Measurements from ENCODE around the gene SORCS2. TPM values are rescaled to one million over a fixed set of nuclear protein-coding genes. Genes with fewer than 3 reads are reported as not detected.

Gene SORCS2
- total and polyA plus RNA-seq, 2 experiments from 2014 or later, result 0.38 to 1.4 TPM

DNA sequence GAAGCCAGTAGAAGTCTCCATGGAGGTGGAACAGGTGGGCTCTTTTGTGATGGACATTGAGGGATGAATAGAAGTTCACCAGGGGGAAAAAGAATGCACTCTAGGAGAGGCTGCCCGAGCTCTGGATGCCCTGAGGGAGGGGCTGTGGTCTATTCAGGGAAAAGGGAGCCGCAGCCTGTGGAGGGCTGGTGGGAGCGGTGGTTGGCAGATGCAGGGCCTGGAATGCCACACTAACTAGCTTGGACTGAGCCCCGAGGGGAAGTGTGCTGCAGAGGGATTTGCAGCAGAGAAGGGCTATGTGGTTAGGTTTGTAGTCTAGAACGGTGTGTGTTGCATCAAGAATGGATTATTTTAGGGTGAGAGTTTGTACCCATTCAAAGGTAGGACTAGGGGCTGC lies 271.9 kb downstream of the SORCS2 start:
- Histone ChIP-seq H2AFZ (no peak overlapping the region), H3K9ac (no peak overlapping the region), H3K36me3 (ENCODE audit: low read depth) (no peaks in the 10 kb centered on the region), H3K27ac (no peak overlapping the region), H3K79me2 (ENCODE audit: insufficient read depth) (no peaks in the 10 kb centered on the region), H3K27me3 (replicated peaks; ENCODE audit: insufficient read depth) (peaks cover 3% of the 10 kb centered on the region; the same call in 1 of the 2 replicates), H3K9me2 (ENCODE audit: insufficient read depth) (no peaks in the 10 kb centered on the region), H3K4me2 (ENCODE audit: unreplicated experiment) (no peak overlapping the region), H3F3A (ENCODE audit: insufficient read depth) (no peaks in the 10 kb centered on the region), H3K4me3 (no peak overlapping the region), H3K9me3 (ENCODE audit: low read depth) (no peaks in the 10 kb centered on the region), H4K20me1 (ENCODE audit: insufficient read depth) (no peaks in the 10 kb centered on the region), H3K4me1 (ENCODE audit: insufficient read depth) (no peaks in the 10 kb centered on the region)
- 47 to 63% methylated on average over 5 of the region's 5 CpGs for WGBS, 2 experiments (ENCODE audit: low coverage in 1 of 2, low lambda C conversion rate in 2 of 2, missing lambda C conversion rate in 2 of 2)
- in situ Hi-C loops (cut with MboI), result no loop called here
- no peak for TF ChIP-seq EZH2phosphoT487 (IDR thresholded peaks at IDR 0.05; ENCODE audit: insufficient read depth, low read depth)
- TF ChIP-seq EZH2 (IDR thresholded peaks at IDR 0.05; ENCODE audit: insufficient read depth, poor library complexity, severe bottlenecking), result no peak
- DNase-seq, result no peak

DNA sequence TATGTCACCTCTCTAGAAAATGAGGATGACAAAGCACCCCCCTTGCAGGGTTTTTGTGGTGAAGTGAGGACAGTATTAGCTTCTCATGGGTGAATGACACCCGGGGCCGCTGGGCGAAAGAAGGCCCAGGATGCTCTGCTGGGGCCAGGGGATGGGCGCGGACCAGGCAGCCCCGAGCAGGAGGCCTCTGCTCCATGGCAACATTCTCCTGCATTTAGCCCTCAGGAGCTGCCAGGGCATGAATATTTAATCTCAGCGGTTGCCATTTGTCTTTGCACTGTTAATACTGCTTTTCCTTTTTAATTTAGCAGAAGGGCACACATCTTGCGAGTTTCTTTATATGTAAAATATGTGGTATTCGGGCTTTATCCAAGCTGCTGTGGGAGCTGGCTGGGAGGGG lies 272.7 kb downstream of the SORCS2 start:
- 72 to 78% methylated on average over 8 to 9 of the region's 9 CpGs for WGBS, 2 experiments (ENCODE audit: low coverage in 1 of 2, low lambda C conversion rate in 2 of 2, missing lambda C conversion rate in 2 of 2)
- no peaks in the 10 kb centered on the region for H3K36me3 ChIP-seq (ENCODE audit: low read depth)
- no peak overlapping the region for H3K4me2 ChIP-seq (ENCODE audit: unreplicated experiment)
- H3K79me2 ChIP-seq (ENCODE audit: insufficient read depth), result no peaks in the 10 kb centered on the region
- H3K27me3 ChIP-seq (replicated peaks; ENCODE audit: insufficient read depth), result peaks cover 9% of the 10 kb centered on the region; the same call in 1 of the 2 replicates
- in situ Hi-C loops (cut with MboI), result no loop called here
- no peaks in the 10 kb centered on the region for H3K9me3 ChIP-seq (ENCODE audit: low read depth)
- no peak overlapping the region for H3K4me3 ChIP-seq
- H2AFZ ChIP-seq, result no peak overlapping the region
- H3F3A ChIP-seq (ENCODE audit: insufficient read depth), result no peaks in the 10 kb centered on the region
- DNase-seq, result no peak
- H3K27ac ChIP-seq, result no peak overlapping the region
- no peak overlapping the region for H3K9ac ChIP-seq
- no peaks in the 10 kb centered on the region for H3K9me2 ChIP-seq (ENCODE audit: insufficient read depth)
- TF ChIP-seq EZH2 (IDR thresholded peaks at IDR 0.05; ENCODE audit: insufficient read depth, poor library complexity, severe bottlenecking) (no peak), EZH2phosphoT487 (IDR thresholded peaks at IDR 0.05; ENCODE audit: insufficient read depth, low read depth) (no peak)
- H3K4me1 ChIP-seq (ENCODE audit: insufficient read depth), result no peaks in the 10 kb centered on the region
- no peaks in the 10 kb centered on the region for H4K20me1 ChIP-seq (ENCODE audit: insufficient read depth)

DNA sequence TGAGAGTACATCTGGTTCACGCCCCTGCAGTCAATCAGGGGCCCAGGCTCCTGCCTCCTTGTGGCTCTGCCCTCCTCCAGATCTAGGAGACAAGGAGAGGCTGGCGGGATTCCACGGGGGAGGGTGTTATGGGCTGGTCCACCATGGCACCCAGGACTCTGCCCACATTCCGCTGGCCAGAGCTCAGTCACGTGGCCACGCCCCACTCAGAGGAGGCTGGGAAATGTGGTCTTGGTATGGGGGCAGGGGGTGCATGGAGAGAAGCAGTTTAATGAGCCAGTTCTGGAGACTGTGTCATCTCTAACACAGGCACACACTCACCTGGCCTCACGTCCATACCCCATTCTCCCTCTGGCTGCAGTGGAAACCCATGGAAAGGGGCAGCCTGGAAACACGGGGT lies 273.9 kb downstream of the SORCS2 start:
- no peaks in the 10 kb centered on the region for H3F3A ChIP-seq (ENCODE audit: insufficient read depth)
- H3K4me2 ChIP-seq (ENCODE audit: unreplicated experiment), result no peak overlapping the region
- H3K9me2 ChIP-seq (ENCODE audit: insufficient read depth), result no peaks in the 10 kb centered on the region
- no peaks in the 10 kb centered on the region for H3K79me2 ChIP-seq (ENCODE audit: insufficient read depth)
- WGBS, 2 experiments (ENCODE audit: low coverage in 1 of 2, low lambda C conversion rate in 2 of 2, missing lambda C conversion rate in 2 of 2), result 38 to 42% methylated on average over 8 of the region's 8 CpGs
- H3K36me3 ChIP-seq (ENCODE audit: low read depth), result no peaks in the 10 kb centered on the region
- H3K4me3 ChIP-seq, result no peak overlapping the region
- no peak for DNase-seq
- no peak overlapping the region for H3K9ac ChIP-seq
- TF ChIP-seq EZH2phosphoT487 (IDR thresholded peaks at IDR 0.05; ENCODE audit: insufficient read depth, low read depth) (no peak), EZH2 (IDR thresholded peaks at IDR 0.05; ENCODE audit: insufficient read depth, poor library complexity, severe bottlenecking) (no peak)
- in situ Hi-C loops (cut with MboI), result no loop called here
- H3K9me3 ChIP-seq (ENCODE audit: low read depth), result no peaks in the 10 kb centered on the region
- no peaks in the 10 kb centered on the region for H3K4me1 ChIP-seq (ENCODE audit: insufficient read depth)
- no peak overlapping the region for H3K27ac ChIP-seq
- no peaks in the 10 kb centered on the region for H4K20me1 ChIP-seq (ENCODE audit: insufficient read depth)
- peaks cover 9% of the 10 kb centered on the region; the same call in 1 of the 2 replicates for H3K27me3 ChIP-seq (replicated peaks; ENCODE audit: insufficient read depth)
- H2AFZ ChIP-seq, result no peak overlapping the region

DNA sequence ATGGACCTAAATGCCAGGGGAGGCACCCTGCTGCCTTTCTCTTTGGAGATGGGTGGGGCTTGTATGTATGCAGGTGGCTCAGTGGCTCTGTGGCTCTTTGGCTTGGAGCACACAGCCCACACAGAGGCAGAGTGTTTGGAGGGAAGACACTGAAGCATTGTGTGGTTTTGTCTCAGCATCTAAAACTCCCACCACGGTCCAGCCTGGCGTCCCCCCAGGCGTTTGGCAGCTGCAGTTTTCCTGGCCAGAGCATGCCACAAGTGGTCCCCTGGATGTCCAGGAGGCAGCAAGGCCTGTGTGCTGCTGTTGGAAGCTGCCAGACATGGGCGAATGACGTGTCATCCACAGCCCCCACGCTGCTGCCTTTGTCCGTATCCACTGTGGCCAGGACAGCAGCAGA lies 274.6 kb downstream of the SORCS2 start:
- in situ Hi-C loops (cut with MboI), result no loop called here
- Histone ChIP-seq H3K4me3 (no peak overlapping the region), H4K20me1 (ENCODE audit: insufficient read depth) (no peaks in the 10 kb centered on the region), H3K4me1 (ENCODE audit: insufficient read depth) (no peaks in the 10 kb centered on the region), H3K27me3 (replicated peaks; ENCODE audit: insufficient read depth) (peaks cover 9% of the 10 kb centered on the region; the same call in 1 of the 2 replicates), H2AFZ (no peak overlapping the region), H3K36me3 (ENCODE audit: low read depth) (no peaks in the 10 kb centered on the region), H3K79me2 (ENCODE audit: insufficient read depth) (no peaks in the 10 kb centered on the region), H3K27ac (no peak overlapping the region), H3K4me2 (ENCODE audit: unreplicated experiment) (no peak overlapping the region), H3K9me2 (ENCODE audit: insufficient read depth) (no peaks in the 10 kb centered on the region), H3F3A (ENCODE audit: insufficient read depth) (no peaks in the 10 kb centered on the region), H3K9ac (no peak overlapping the region), H3K9me3 (ENCODE audit: low read depth) (no peaks in the 10 kb centered on the region)
- DNase-seq, result no peak
- 46 to 51% methylated on average over 7 of the region's 7 CpGs for WGBS, 2 experiments (ENCODE audit: low coverage in 1 of 2, low lambda C conversion rate in 2 of 2, missing lambda C conversion rate in 2 of 2)
- TF ChIP-seq EZH2 (IDR thresholded peaks at IDR 0.05; ENCODE audit: insufficient read depth, poor library complexity, severe bottlenecking) (no peak), EZH2phosphoT487 (IDR thresholded peaks at IDR 0.05; ENCODE audit: insufficient read depth, low read depth) (no peak)

DNA sequence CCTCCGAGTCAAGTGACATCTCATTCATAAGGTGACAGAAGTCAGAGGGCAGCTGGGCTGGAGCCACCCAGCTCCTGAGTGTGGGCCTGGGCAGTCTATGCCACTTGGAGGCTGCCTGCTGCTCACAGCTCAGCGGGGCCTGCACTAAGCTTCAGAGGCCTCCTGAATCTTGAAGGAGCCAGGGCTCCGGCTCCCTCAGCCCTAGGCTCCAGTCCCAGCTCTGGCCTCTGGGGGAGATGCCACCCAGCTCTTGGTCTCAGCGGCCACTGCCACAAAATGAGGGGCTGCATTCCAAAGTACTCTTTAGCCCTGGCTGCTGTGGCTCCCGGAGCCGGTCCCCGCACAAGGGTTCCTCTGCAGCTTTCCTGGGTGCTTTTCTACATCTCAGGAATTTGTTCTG lies 275.1 kb downstream of the SORCS2 start:
- Histone ChIP-seq H3K4me1 (ENCODE audit: insufficient read depth) (no peaks in the 10 kb centered on the region), H3K4me2 (ENCODE audit: unreplicated experiment) (no peak overlapping the region), H3K9me2 (ENCODE audit: insufficient read depth) (no peaks in the 10 kb centered on the region), H3K27ac (no peak overlapping the region), H3K36me3 (ENCODE audit: low read depth) (no peaks in the 10 kb centered on the region), H3F3A (ENCODE audit: insufficient read depth) (no peaks in the 10 kb centered on the region), H3K9me3 (ENCODE audit: low read depth) (no peaks in the 10 kb centered on the region), H3K79me2 (ENCODE audit: insufficient read depth) (no peaks in the 10 kb centered on the region), H4K20me1 (ENCODE audit: insufficient read depth) (no peaks in the 10 kb centered on the region), H3K9ac (no peak overlapping the region), H3K4me3 (no peak overlapping the region), H3K27me3 (replicated peaks; ENCODE audit: insufficient read depth) (peaks cover 9% of the 10 kb centered on the region; the same call in 1 of the 2 replicates), H2AFZ (no peak overlapping the region)
- in situ Hi-C loops (cut with MboI), result no loop called here
- TF ChIP-seq EZH2 (IDR thresholded peaks at IDR 0.05; ENCODE audit: insufficient read depth, poor library complexity, severe bottlenecking) (no peak), EZH2phosphoT487 (IDR thresholded peaks at IDR 0.05; ENCODE audit: insufficient read depth, low read depth) (no peak)
- 66 to 78% methylated on average over 6 to 7 of the region's 7 CpGs for WGBS, 2 experiments (ENCODE audit: low coverage in 1 of 2, low lambda C conversion rate in 2 of 2, missing lambda C conversion rate in 2 of 2)
- DNase-seq, result no peak

All from GM23248 (cell line).